K562 (cell line): Measurements from ENCODE around the gene TRANK1. TPM values are rescaled to one million over a fixed set of nuclear protein-coding genes. Genes with fewer than 3 reads are reported as not detected.

Source experiments
- ADNP ChIP-seq: fragments of 200-800 bp; sonication (Bioruptor generic); IDR thresholded peaks from 2 replicates; pipeline ENCODE4 v1.6.1; 2016; ENCODE audit warnings: missing genetic modification characterization, missing compliant biosample characterization
- C11orf30 ChIP-seq: fragments of 450-650 bp; IDR thresholded peaks from 2 replicates; pipeline ENCODE4 v1.6.1; 2016; ENCODE audit warnings: low read depth, mild to moderate bottlenecking
- MXI1 ChIP-seq: IDR thresholded peaks from 2 replicates; pipeline ENCODE4 v1.6.1; 2011; ENCODE audit warnings: low read depth, mild to moderate bottlenecking, improper control_type of control experiment, low read length
- RBM14 ChIP-seq: fragments of 200-400 bp; formaldehyde crosslinking; IDR thresholded peaks from 2 replicates; pipeline ENCODE4 v1.6.1; 2018; ENCODE audit warnings: low read depth, mild to moderate bottlenecking, low read length, moderate library complexity, borderline replicate concordance; ENCODE audit not compliant: insufficient read depth
- SMARCE1 ChIP-seq: fragments of 450-650 bp; IDR thresholded peaks from 2 replicates; pipeline ENCODE4 v1.7.1; 2016; ENCODE audit warnings: mild to moderate bottlenecking
- ZEB2 ChIP-seq: fragments of 450-650 bp; IDR thresholded peaks from 2 replicates; pipeline ENCODE4 v1.6.1; 2016
- polyA plus RNA-seq, 8 experiments: library from polyadenylated mRNA; depleted of rRNA in 4 of 8; stranded (reverse) in 5 of 8; unstranded in 3 of 8; fragments of >200 nt; fragmentation: Nextera tagmentation in 2 of 8; fragmentation: Illumina TruSeq in 1 of 8; extraction: Ambion mirVana in 2 of 8; extraction: Trizol in 1 of 8; gene quantifications; 2 replicates each; pipeline versions ENCODE4 v1.2.1 to v1.2.3, GENCODE V29; 2011 to 2014; ENCODE audit warnings: inconsistent platforms in 1 of 8, missing spikeins in 1 of 8
- total RNA-seq, 7 experiments: library from RNA; depleted of rRNA in 6 of 7; stranded (reverse); fragments of >200 nt in 6 of 7; fragmentation: Illumina TruSeq in 2 of 7; extraction: Trizol in 2 of 7; gene quantifications; 2 replicates each; pipeline versions ENCODE4 v1.2.1 to v1.2.3, GENCODE V29; 2011 to 2021; ENCODE audit warnings: low replicate concordance in 1 of 7
- TF ChIP-seq, protein P1 (sequence below): sonication (generic); formaldehyde crosslinking; IDR thresholded peaks from 2 replicates; pipeline ENCODE4 v1.8.1; 2023; ENCODE audit warnings: missing genetic modification reagents, mild to moderate bottlenecking, borderline replicate concordance
- TF ChIP-seq, protein P2 (sequence below): sonication (generic); IDR thresholded peaks from 2 replicates; pipeline ENCODE4 v1.6.1; 2016
- TF ChIP-seq, protein P3 (sequence below): fragments of 450-650 bp; IDR thresholded peaks from 2 replicates; pipeline ENCODE4 v1.6.1; 2018; ENCODE audit not compliant: partially characterized antibody
- TF ChIP-seq, protein P4 (sequence below): sonication (generic); formaldehyde crosslinking; IDR thresholded peaks from 2 replicates; pipeline ENCODE4 v1.9.0; 2022; ENCODE audit warnings: mild to moderate bottlenecking, missing genetic modification reagents
- TF ChIP-seq, protein P5 (sequence below): sonication (generic); formaldehyde crosslinking; IDR thresholded peaks from 2 replicates; pipeline ENCODE4 v1.4.0; 2020; ENCODE audit warnings: mild to moderate bottlenecking, missing genetic modification reagents

The TRANK1 gene
- total and polyA plus RNA-seq, 9 of the 15 experiments (the other 6 are each of a cell fraction or from before 2014, with no cell fraction given) = 0.41 to 5.3 (median 2.1) TPM

DNA sequence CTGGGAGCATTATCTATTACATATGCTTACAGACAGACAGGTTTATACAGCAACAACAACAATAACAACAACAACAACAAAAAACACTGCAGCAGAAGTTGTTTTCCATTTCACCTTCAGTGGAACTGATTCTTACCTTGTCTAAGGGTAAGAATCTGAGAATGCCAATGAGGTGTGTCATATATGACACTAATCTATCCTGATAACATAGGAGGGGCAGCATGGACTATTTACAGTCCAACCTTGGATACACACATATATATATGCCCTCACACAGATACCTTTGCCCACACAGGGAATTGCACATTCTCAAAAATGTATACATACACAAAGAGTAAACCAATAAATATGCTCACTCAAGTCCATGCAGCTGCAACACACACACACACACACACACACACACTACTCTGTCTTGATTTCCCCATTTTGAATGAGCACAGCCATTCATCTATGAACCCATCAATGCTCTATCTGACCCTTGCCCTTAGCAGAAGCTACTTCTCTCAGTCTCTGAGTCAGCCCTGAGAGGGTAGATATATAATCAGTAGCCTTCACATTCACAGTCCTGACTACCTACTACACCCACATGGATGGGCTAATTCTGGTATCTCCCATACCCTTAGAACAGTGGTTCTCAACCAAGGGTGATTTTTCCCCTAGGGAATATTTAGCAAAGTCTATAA, 9.7 kb upstream of the TRANK1 start (continued):
- TF ChIP-seq ADNP = no peak
- TF ChIP-seq MXI1 = no peak
- TF ChIP-seq, protein P1, sequence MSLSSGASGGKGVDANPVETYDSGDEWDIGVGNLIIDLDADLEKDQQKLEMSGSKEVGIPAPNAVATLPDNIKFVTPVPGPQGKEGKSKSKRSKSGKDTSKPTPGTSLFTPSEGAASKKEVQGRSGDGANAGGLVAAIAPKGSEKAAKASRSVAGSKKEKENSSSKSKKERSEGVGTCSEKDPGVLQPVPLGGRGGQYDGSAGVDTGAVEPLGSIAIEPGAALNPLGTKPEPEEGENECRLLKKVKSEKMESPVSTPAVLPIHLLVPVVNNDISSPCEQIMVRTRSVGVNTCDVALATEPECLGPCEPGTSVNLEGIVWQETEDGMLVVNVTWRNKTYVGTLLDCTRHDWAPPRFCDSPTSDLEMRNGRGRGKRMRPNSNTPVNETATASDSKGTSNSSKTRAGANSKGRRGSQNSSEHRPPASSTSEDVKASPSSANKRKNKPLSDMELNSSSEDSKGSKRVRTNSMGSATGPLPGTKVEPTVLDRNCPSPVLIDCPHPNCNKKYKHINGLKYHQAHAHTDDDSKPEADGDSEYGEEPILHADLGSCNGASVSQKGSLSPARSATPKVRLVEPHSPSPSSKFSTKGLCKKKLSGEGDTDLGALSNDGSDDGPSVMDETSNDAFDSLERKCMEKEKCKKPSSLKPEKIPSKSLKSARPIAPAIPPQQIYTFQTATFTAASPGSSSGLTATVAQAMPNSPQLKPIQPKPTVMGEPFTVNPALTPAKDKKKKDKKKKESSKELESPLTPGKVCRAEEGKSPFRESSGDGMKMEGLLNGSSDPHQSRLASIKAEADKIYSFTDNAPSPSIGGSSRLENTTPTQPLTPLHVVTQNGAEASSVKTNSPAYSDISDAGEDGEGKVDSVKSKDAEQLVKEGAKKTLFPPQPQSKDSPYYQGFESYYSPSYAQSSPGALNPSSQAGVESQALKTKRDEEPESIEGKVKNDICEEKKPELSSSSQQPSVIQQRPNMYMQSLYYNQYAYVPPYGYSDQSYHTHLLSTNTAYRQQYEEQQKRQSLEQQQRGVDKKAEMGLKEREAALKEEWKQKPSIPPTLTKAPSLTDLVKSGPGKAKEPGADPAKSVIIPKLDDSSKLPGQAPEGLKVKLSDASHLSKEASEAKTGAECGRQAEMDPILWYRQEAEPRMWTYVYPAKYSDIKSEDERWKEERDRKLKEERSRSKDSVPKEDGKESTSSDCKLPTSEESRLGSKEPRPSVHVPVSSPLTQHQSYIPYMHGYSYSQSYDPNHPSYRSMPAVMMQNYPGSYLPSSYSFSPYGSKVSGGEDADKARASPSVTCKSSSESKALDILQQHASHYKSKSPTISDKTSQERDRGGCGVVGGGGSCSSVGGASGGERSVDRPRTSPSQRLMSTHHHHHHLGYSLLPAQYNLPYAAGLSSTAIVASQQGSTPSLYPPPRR (CRISPR knock-in tag) = no peak
- TF ChIP-seq ZEB2 = no peak
- TF ChIP-seq, protein P2, sequence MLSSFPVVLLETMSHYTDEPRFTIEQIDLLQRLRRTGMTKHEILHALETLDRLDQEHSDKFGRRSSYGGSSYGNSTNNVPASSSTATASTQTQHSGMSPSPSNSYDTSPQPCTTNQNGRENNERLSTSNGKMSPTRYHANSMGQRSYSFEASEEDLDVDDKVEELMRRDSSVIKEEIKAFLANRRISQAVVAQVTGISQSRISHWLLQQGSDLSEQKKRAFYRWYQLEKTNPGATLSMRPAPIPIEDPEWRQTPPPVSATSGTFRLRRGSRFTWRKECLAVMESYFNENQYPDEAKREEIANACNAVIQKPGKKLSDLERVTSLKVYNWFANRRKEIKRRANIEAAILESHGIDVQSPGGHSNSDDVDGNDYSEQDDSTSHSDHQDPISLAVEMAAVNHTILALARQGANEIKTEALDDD = peak; percentile 86
- TF ChIP-seq, protein P3, sequence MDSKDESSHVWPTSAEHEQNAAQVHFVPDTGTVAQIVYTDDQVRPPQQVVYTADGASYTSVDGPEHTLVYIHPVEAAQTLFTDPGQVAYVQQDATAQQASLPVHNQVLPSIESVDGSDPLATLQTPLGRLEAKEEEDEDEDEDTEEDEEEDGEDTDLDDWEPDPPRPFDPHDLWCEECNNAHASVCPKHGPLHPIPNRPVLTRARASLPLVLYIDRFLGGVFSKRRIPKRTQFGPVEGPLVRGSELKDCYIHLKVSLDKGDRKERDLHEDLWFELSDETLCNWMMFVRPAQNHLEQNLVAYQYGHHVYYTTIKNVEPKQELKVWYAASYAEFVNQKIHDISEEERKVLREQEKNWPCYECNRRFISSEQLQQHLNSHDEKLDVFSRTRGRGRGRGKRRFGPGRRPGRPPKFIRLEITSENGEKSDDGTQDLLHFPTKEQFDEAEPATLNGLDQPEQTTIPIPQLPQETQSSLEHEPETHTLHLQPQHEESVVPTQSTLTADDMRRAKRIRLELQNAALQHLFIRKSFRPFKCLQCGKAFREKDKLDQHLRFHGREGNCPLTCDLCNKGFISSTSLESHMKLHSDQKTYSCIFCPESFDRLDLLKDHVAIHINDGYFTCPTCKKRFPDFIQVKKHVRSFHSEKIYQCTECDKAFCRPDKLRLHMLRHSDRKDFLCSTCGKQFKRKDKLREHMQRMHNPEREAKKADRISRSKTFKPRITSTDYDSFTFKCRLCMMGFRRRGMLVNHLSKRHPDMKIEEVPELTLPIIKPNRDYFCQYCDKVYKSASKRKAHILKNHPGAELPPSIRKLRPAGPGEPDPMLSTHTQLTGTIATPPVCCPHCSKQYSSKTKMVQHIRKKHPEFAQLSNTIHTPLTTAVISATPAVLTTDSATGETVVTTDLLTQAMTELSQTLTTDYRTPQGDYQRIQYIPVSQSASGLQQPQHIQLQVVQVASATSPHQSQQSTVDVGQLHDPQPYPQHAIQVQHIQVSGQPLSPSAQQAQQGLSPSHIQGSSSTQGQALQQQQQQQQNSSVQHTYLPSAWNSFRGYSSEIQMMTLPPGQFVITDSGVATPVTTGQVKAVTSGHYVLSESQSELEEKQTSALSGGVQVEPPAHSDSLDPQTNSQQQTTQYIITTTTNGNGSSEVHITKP = peak; percentile 43
- peak; percentile 78 for TF ChIP-seq SMARCE1
- TF ChIP-seq, protein P4, sequence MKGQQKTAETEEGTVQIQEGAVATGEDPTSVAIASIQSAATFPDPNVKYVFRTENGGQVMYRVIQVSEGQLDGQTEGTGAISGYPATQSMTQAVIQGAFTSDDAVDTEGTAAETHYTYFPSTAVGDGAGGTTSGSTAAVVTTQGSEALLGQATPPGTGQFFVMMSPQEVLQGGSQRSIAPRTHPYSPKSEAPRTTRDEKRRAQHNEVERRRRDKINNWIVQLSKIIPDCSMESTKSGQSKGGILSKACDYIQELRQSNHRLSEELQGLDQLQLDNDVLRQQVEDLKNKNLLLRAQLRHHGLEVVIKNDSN (CRISPR knock-in tag) = no peak
- no peak for TF ChIP-seq C11orf30
- TF ChIP-seq, protein P5, sequence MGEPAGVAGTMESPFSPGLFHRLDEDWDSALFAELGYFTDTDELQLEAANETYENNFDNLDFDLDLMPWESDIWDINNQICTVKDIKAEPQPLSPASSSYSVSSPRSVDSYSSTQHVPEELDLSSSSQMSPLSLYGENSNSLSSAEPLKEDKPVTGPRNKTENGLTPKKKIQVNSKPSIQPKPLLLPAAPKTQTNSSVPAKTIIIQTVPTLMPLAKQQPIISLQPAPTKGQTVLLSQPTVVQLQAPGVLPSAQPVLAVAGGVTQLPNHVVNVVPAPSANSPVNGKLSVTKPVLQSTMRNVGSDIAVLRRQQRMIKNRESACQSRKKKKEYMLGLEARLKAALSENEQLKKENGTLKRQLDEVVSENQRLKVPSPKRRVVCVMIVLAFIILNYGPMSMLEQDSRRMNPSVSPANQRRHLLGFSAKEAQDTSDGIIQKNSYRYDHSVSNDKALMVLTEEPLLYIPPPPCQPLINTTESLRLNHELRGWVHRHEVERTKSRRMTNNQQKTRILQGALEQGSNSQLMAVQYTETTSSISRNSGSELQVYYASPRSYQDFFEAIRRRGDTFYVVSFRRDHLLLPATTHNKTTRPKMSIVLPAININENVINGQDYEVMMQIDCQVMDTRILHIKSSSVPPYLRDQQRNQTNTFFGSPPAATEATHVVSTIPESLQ (CRISPR knock-in tag) = no peak
- no peak for TF ChIP-seq RBM14
